GM21528 (cell line): Measurements from ENCODE around the gene FAM184B.
A peak's percentile ranks its signal among the peaks of the same experiment; 100 is the strongest.

Experiments used
- ATAC-seq: cut with Tn5 transposase; IDR thresholded peaks from one replicate; pipeline ENCODE4 v1.9.1; 2021; ENCODE audit warnings: mild to moderate bottlenecking, moderate library complexity; ENCODE audit not compliant: unreplicated experiment, low FRiP score

The FAM184B gene

GRCh38 chr4:17781300-17782287, at the start of gene FAM184B:
FAM184B (minus strand) TSS chr4:17781621; CDS start chr4:17781299, 322 bp downstream.
- no peak for ATAC-seq

DNA sequence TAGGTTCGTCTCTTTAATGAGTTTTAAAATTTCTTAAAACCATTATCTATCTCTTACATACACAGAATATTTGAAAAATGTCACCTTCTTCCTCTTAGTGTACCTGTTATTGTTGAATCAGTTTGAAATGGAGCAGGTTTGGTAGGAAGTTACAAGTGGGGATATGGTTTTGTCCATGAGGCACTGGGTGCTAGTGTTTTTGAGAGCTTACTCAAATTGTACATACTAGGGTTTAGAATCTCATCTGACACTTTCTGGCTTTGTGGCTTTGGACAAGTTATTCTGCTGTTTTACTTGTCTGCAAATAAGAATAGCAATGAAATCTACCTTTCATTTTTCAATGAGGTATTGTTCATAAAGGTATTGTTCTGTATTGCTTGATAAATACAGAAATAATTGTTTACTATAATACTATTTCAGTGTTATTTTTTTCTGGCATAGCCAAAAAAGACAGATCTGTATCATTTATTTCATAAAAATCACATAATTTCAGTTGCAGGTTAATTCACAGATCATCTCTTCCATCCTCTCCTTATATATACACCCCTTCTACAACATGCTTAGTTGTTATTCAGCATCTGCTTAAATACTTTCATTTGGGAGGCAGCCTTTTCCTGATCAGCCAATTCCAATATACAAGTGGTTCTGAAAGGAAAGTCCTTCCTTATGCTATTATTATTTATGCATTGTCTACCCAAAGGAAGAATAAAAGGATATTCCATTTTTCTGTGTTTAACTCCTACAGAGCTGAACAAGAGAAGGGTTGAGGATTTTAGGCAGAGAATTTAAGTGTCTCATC, 42.6 kb upstream of the FAM184B start:
- no peak for ATAC-seq

DNA sequence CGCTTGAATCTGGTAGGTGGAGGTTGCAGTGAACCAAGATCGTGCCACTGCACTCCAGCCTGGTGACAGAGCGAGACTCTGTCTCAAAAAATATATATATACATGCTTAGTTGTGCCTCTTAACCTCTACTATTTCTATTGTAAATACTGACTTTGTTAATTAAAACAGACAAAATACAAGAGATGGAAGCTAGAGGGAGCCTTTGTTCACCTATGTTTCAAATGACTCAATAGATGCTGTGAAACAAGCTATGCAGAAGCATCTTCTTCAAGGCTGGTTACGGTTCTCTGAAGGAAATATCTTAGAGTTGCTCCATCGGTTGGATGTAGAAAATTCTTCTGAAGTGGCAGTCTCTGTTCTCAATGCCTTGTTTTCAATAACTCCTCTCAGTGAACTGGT, 35.6 kb upstream of the FAM184B start:
- ATAC-seq, result peak; percentile 64

- no peak for ATAC-seq
These were observed 34.7 kb upstream of the FAM184B start for GRCh38 chr4:17816142-17816541.

DNA sequence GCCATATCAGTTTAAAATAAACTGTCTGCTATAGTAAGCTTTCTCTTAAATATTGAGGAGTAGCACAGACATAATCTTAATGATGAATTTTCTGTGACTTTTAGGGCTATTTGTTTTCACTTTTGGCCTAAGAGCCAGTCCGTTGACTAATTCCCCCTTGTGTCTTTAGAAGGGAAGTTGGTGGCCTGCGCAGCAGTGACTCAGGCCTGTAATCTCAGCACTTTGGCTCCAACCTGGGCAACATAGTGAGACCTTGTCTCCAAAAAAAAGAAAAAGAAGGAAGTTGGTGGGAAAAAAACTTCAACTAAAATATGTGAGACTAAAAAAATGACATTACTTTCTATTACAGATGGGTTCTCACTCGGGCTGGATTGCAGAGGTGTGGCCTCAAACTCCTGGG, 32.7 kb upstream of the FAM184B start:
- no peak for ATAC-seq

- ATAC-seq, result no peak
These were observed 31.4 kb upstream of the FAM184B start for GRCh38 chr4:17812801-17813200.

- ATAC-seq, result no peak
These were observed 30.7 kb upstream of the FAM184B start for GRCh38 chr4:17812125-17812524.

GRCh38 chr4:17811078-17811603, 29.7 kb upstream of the FAM184B start:
- peak; percentile 35 for ATAC-seq

DNA sequence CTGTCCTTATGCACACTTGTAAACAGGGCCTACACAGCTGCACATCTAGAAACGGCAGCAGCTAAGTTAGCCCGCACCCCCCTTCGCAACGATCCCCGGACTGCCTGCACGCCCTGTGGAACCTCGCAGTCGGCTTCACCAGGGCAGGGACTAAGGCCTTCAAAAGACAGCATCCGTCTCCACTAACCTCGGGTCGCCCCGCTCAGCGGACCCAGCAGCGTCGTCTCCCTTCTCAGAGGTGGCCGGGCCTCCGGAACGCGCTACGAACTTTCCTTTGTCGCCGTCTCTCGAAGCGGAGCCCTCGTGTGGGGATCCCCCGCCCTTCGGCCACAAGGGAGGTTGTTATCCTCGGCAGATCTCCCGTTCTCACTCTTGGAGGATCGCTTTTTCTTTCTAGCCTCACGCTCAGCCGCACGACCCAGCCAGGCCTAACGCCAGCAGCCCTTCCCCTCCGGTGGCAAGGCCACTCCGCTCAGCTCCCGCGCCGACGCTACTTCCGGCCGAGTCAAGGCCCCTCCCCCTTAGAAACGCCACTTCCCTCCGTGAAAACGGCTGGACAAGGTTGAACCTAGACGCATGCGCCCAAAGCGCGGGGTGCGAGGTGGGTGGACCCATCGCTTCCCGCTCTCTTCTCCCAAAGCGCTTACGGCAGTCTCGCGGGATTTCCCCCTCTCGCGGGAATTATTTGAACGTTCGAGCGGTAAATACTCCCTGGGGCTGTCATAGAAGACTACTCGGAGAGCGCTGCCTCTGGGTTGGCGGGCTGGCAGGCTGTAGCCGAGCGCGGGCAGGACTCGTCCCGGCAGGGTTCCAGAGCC, 29.0 kb upstream of the FAM184B start, which contains the start of the genes DCAF16 and NCAPG:
DCAF16 (minus strand) TSS at position 498 of the 818 bp plus-strand sequence. CDS start 6,616 bp downstream, outside the sequence.
NCAPG (plus strand) TSS at position 720 of the 818 bp plus-strand sequence. CDS start 99 bp downstream, outside the sequence.
- ATAC-seq, result peak; percentile 94

DNA sequence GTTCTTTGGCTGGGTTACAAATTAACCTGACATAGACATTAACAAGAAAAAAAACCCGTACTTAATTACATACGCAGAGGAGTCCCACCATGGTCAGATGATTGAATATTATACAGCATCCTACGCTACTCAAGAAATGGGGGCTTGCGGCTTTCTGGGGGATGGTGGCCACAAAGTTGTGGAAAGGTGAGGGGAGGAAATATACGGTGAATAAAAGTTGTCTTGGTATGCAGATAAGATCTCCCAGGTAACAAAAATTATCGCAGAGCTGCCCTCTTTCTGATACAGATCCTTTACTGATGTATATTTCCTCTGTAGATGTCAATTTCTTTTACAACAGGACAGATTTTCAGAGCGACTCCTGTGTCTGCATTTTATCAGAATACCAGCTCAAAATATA, 28.2 kb upstream of the FAM184B start:
- no peak for ATAC-seq

GRCh38 chr4:17807446-17807845, 26.0 kb upstream of the FAM184B start:
- ATAC-seq, result no peak

GRCh38 chr4:17805580-17806155, 24.2 kb upstream of the FAM184B start:
- ATAC-seq, result no peak

DNA sequence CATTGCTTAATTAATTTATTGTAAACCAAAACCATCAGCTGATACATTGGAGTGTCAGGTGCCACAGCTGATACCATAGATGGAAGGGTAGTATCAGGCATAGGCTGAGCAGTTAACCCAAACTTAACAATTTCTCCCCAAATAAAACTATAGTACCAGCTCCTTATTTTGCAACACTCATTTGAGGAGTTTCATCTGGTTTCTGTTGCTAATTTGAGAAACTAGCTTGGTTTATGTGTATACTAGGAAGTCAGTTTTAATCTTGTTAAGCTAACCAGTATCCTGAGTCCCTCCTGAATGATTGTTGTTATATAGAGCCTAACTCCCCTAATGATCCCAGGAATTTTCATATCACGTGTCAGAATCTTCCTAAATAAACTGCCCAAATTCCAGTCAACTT, 16.4 kb upstream of the FAM184B start:
- ATAC-seq, result no peak

- ATAC-seq, result no peak
These were observed 13.3 kb upstream of the FAM184B start for GRCh38 chr4:17794730-17795129.

DNA sequence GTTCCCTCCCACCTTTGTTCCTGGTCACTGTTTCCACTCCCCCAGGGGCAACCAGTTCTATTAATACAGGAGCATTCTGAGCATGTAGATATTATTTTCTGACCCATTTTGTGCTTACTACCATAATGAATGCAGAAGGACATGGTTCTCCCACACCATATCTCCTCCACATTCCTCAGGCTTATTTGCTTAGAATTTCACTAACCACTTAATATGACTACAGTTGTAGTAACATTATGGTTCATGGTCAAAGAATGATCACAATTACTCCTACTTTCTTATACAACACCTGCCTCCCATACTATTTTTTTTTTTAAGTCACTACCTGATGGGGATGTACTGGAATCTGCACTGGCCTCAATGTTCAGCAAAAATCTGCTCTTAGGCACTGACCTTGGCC, 7.5 kb upstream of the FAM184B start:
- no peak for ATAC-seq

- no peak for ATAC-seq
These were observed 5.9 kb upstream of the FAM184B start for GRCh38 chr4:17787315-17787714.

DNA sequence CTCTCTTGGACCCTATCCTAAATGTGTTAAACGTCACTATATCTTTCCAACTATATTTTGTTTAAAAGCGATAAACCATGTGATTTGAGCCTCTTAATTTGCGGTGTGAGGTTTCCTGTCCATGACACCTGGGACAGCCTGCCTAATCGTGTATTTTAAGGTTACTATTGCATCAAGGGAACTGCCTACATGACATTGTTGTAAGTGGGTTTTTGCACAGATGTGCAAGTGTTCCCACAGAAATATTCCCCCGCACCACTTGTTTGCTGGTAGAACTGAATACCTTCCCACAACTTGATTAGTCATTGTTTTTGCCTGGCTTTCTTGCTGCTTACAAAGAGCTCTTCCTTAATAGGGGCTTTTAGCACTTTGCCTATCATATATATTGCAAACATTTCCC, 5.1 kb upstream of the FAM184B start:
- ATAC-seq, result no peak

DNA sequence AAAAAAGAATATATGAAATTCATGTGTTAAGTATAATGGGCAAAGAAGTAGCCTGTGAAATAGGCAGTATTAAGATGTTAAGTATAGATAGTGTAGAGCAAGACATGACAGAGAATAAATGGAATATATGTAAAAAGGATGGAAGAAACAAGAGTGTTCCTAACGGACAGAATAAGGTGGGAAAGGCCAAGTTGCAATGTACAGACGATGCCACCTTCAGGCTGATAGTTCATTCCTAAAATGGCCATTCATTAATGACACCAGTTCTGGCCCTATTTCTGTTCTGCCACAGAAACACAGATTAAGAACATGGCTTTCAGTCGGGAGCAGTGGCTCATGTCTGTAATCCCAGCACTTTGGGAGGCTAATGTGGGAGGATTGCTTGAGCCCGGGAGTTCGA, 4.4 kb upstream of the FAM184B start:
- ATAC-seq, result no peak

GRCh38 chr4:17780501-17781299, 721 bp downstream of the FAM184B start:
- ATAC-seq, result no peak
